Left ventricle myocardium superior (tissue), 1 donor: ENCODE data around the gene ZNF76. TPM values are rescaled to one million over a fixed set of nuclear protein-coding genes. Genes with fewer than 3 reads are reported as not detected.

Source experiments
- ATAC-seq: fragments of 200-7000 bp; cut with Tn5 transposase; one replicate; pipeline ENCODE4 v1.9.1; 2020; ENCODE audit warnings: mild to moderate bottlenecking, moderate library complexity
- DNase-seq: peaks from one replicate; pipeline ENCODE4 v3.0.0-alpha.2; 2020
- intact Hi-C: fragments of 100-400 bp; cut with micrococcal nuclease; formaldehyde crosslinking; loops from one replicate; pipeline ENCODE4 v1.11.0; 2022
- long read RNA-seq: library from polyadenylated mRNA; unstranded; transcript quantifications from one replicate; pipeline ENCODE4 v2.0.0, GENCODE V29; 2021
- total RNA-seq: library from RNA; stranded (reverse); fragmentation: NEBNext Ultra II Directional; extraction: Animal tissue kit (Norgen Biotek cat#: 25700); gene quantifications from one replicate; pipeline ENCODE4 v1.2.1, GENCODE V29; 2021
- donor health status: DM: no; HTN: yes; CAD: no; lungs with severe emphysema.

ZNF76 gene
- 44.1 TPM for total RNA-seq
- long read RNA-seq, transcript ZNF76-202 (13 exons, 2,447 nt): major isoform, 7 of 68 reads
- long read RNA-seq, transcript ZNF76-203 (14 exons, 2,716 nt): minor isoform, 5 of 68 reads
- long read RNA-seq, partial matches to known transcripts: 30 of 68 reads
- long read RNA-seq, other reads (novel, unspliced or antisense): 23 of 68 reads

- peak; percentile 92 for ATAC-seq
- peak; percentile 100 for DNase-seq
- intact Hi-C loops: no loop called here
These were observed at the start of gene ZNF76 for GRCh38 chr6:35259194-35259947. TSS of gene ZNF76 (plus strand) at chr6:35259735. CDS start at chr6:35281152, 21,417 bp downstream.

- DNase-seq: no peak
- ATAC-seq: no peak
- intact Hi-C loops: no loop called here
These were observed 46.2 kb upstream of the ZNF76 start for GRCh38 chr6:35213298-35213791.

GRCh38 chr6:35213824-35214756 lies 45.4 kb upstream of the ZNF76 start, which contains the start of gene SCUBE3:
TSS of gene SCUBE3 (plus strand) at chr6:35213956. CDS start at chr6:35214419, 463 bp downstream.
- DNase-seq: peak; percentile 59
- intact Hi-C loops: no loop called here
- peak; percentile 62 for ATAC-seq

- intact Hi-C loops: no loop called here
- ATAC-seq: peak; percentile 57
These were observed 44.5 kb upstream of the ZNF76 start for GRCh38 chr6:35214869-35215664.

GRCh38 chr6:35215665-35216411 lies 43.7 kb upstream of the ZNF76 start:
- no peak for ATAC-seq
- intact Hi-C loops: no loop called here
- DNase-seq: no peak

More at GRCh38 chr6:35214869-35215664, 44.5 kb upstream of the ZNF76 start:
- no peak for DNase-seq

GRCh38 chr6:35216412-35216732 lies 43.2 kb upstream of the ZNF76 start:
- intact Hi-C loops: no loop called here
- no peak for ATAC-seq
- DNase-seq: no peak

GRCh38 chr6:35216851-35217811 lies 42.4 kb upstream of the ZNF76 start:
- ATAC-seq (no peak), DNase-seq (no peak)
- intact Hi-C loops: no loop called here

- DNase-seq (no peak), ATAC-seq (no peak)
- intact Hi-C loops: no loop called here
These were observed 41.5 kb upstream of the ZNF76 start for GRCh38 chr6:35218021-35218420.

GRCh38 chr6:35218456-35218855 lies 41.1 kb upstream of the ZNF76 start:
- no peak for ATAC-seq
- intact Hi-C loops: no loop called here
- no peak for DNase-seq

- peak; percentile 7 for ATAC-seq
- no peak for DNase-seq
- intact Hi-C loops: no loop called here
These were observed 39.7 kb upstream of the ZNF76 start for GRCh38 chr6:35219683-35220326.

GRCh38 chr6:35220711-35221110 lies 38.8 kb upstream of the ZNF76 start:
- ATAC-seq (peak; percentile 84), DNase-seq (peak; percentile 44)
- intact Hi-C loops: no loop called here

- intact Hi-C loops: no loop called here
- no peak for DNase-seq
- no peak for ATAC-seq
These were observed 36.1 kb upstream of the ZNF76 start for GRCh38 chr6:35223396-35223795.

GRCh38 chr6:35224720-35225119 lies 34.8 kb upstream of the ZNF76 start:
- ATAC-seq: peak; percentile 73
- intact Hi-C loops: no loop called here

GRCh38 chr6:35228481-35228880 lies 31.1 kb upstream of the ZNF76 start:
- intact Hi-C loops: no loop called here
- ATAC-seq: no peak

More at GRCh38 chr6:35224720-35225119, 34.8 kb upstream of the ZNF76 start:
- no peak for DNase-seq

GRCh38 chr6:35229304-35229703 lies 30.2 kb upstream of the ZNF76 start:
- no peak for ATAC-seq
- no peak for DNase-seq
- intact Hi-C loops: no loop called here

More at GRCh38 chr6:35228481-35228880, 31.1 kb upstream of the ZNF76 start:
- no peak for DNase-seq

GRCh38 chr6:35230498-35230897 lies 29.0 kb upstream of the ZNF76 start:
- no peak for DNase-seq
- no peak for ATAC-seq
- intact Hi-C loops: no loop called here

GRCh38 chr6:35230950-35231349 lies 28.6 kb upstream of the ZNF76 start:
- DNase-seq (peak; percentile 80), ATAC-seq (peak; percentile 71)
- intact Hi-C loops: no loop called here
